ENCODE measurements around the gene SCN2B. TPM values are rescaled to one million over a fixed set of nuclear protein-coding genes. Genes with fewer than 3 reads are reported as not detected.

Gene SCN2B
- total and polyA plus RNA-seq, 2 experiments from 2014 or later = not detected

DNA sequence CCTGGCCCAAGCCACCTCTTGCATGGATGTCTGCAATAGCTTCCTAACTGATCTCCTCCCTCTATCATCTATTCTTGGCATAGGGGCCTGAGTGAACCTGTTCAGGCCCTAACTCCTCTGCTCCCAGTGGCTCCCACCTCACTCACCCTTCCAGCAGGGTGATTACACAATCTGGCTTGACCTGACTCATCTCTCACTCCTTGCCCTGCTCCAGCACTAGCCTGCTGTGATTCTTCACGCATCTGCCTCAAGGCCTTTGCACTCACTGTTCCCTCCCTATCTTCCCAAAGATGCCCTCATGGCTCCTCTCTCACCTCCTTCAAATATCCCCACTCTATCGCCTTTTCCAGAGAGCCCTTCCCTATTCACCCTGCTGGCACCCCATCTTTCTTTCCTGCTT is 34.4 kb downstream of the SCN2B start:
- Histone ChIP-seq H3K36me3 (ENCODE audit: low read depth) (no peaks in the 10 kb centered on the region), H3K9ac (no peak overlapping the region), H3K27me3 (replicated peaks; ENCODE audit: insufficient read depth) (peaks cover 45% of the 10 kb centered on the region), H3K79me2 (ENCODE audit: insufficient read depth) (no peaks in the 10 kb centered on the region), H3K27ac (no peak overlapping the region), H3F3A (ENCODE audit: insufficient read depth) (no peaks in the 10 kb centered on the region; the same call in 1 of the 2 replicates), H3K9me3 (ENCODE audit: low read depth) (no peaks in the 10 kb centered on the region), H2AFZ (no peak overlapping the region), H3K9me2 (ENCODE audit: insufficient read depth) (no peaks in the 10 kb centered on the region), H3K4me1 (ENCODE audit: insufficient read depth) (no peaks in the 10 kb centered on the region), H3K4me3 (no peak overlapping the region), H3K4me2 (ENCODE audit: unreplicated experiment) (no peak overlapping the region), H4K20me1 (ENCODE audit: insufficient read depth) (no peaks in the 10 kb centered on the region)
- WGBS, 2 experiments (ENCODE audit: low coverage in 1 of 2, low lambda C conversion rate in 2 of 2, missing lambda C conversion rate in 2 of 2) = 28 to 36% methylated on average over 2 of the region's 2 CpGs
- peak; percentile 64 for DNase-seq
- TF ChIP-seq EZH2phosphoT487 (IDR thresholded peaks at IDR 0.05; ENCODE audit: insufficient read depth, low read depth) (no peak), EZH2 (IDR thresholded peaks at IDR 0.05; ENCODE audit: insufficient read depth, poor library complexity, severe bottlenecking) (no peak)
- in situ Hi-C loops (cut with MboI) = no loop called here

DNA sequence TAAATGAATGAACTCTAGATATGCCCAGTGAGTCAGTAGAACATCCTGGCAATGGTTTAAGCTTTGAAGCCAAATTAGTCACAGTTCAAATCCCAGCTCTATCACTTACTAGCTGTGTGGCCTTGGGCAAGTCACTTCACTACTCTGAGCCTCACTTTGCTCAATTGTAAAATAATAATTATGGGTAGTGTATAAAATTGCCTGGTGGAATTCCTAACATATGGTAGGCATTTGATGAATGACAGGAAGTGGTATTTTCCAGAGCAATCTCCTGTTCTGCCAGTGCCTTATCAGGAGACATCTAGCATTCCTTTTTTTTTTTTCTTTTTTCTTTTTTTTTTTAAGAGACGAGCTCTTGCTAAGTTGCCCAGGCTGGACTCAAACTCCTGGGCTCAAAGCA is 36.9 kb downstream of the SCN2B start:
- Histone ChIP-seq H3K27ac (no peak overlapping the region), H3K9ac (no peak overlapping the region), H2AFZ (no peak overlapping the region), H3F3A (ENCODE audit: insufficient read depth) (no peaks in the 10 kb centered on the region; the same call in 1 of the 2 replicates), H3K4me2 (ENCODE audit: unreplicated experiment) (no peak overlapping the region), H3K36me3 (ENCODE audit: low read depth) (no peaks in the 10 kb centered on the region), H3K9me2 (ENCODE audit: insufficient read depth) (no peaks in the 10 kb centered on the region), H3K4me1 (ENCODE audit: insufficient read depth) (no peaks in the 10 kb centered on the region), H3K79me2 (ENCODE audit: insufficient read depth) (no peaks in the 10 kb centered on the region), H3K27me3 (replicated peaks; ENCODE audit: insufficient read depth) (peaks cover 35% of the 10 kb centered on the region), H3K9me3 (ENCODE audit: low read depth) (no peaks in the 10 kb centered on the region), H3K4me3 (no peak overlapping the region), H4K20me1 (ENCODE audit: insufficient read depth) (no peaks in the 10 kb centered on the region)
- WGBS, 2 experiments (ENCODE audit: low coverage in 1 of 2, low lambda C conversion rate in 2 of 2, missing lambda C conversion rate in 2 of 2) = 0% methylated on average over 1 of the region's 1 CpG
- TF ChIP-seq EZH2 (IDR thresholded peaks at IDR 0.05; ENCODE audit: insufficient read depth, poor library complexity, severe bottlenecking) = no peak
- no peak for TF ChIP-seq EZH2phosphoT487 (IDR thresholded peaks at IDR 0.05; ENCODE audit: insufficient read depth, low read depth)
- in situ Hi-C loops (cut with MboI) = no loop called here
- peak; percentile 7 for DNase-seq

- Histone ChIP-seq H3K4me2 (ENCODE audit: unreplicated experiment) (no peak overlapping the region), H3K9ac (no peak overlapping the region), H3K36me3 (ENCODE audit: low read depth) (no peaks in the 10 kb centered on the region), H3K27me3 (replicated peaks; ENCODE audit: insufficient read depth) (peaks cover 35% of the 10 kb centered on the region; the same call in 1 of the 2 replicates), H3K9me3 (ENCODE audit: low read depth) (no peaks in the 10 kb centered on the region), H3K9me2 (ENCODE audit: insufficient read depth) (no peaks in the 10 kb centered on the region), H3K27ac (no peak overlapping the region), H3K79me2 (ENCODE audit: insufficient read depth) (no peaks in the 10 kb centered on the region), H4K20me1 (ENCODE audit: insufficient read depth) (no peaks in the 10 kb centered on the region), H3K4me1 (ENCODE audit: insufficient read depth) (no peaks in the 10 kb centered on the region), H3F3A (ENCODE audit: insufficient read depth) (no peaks in the 10 kb centered on the region; the same call in 1 of the 2 replicates), H3K4me3 (no peak overlapping the region), H2AFZ (no peak overlapping the region)
- WGBS, 2 experiments (ENCODE audit: low coverage in 1 of 2, low lambda C conversion rate in 2 of 2, missing lambda C conversion rate in 2 of 2) = 44 to 53% methylated on average over 10 of the region's 10 CpGs
- TF ChIP-seq EZH2phosphoT487 (IDR thresholded peaks at IDR 0.05; ENCODE audit: insufficient read depth, low read depth) = no peak
- TF ChIP-seq EZH2 (IDR thresholded peaks at IDR 0.05; ENCODE audit: insufficient read depth, poor library complexity, severe bottlenecking) = no peak
- in situ Hi-C loops (cut with MboI) = no loop called here
- no peak for DNase-seq
Measured at GRCh38 chr11:118138839-118139420, 37.5 kb downstream of the SCN2B start.

- peaks cover 24% of the 10 kb centered on the region for H3K27me3 ChIP-seq (replicated peaks; ENCODE audit: insufficient read depth)
- no peaks in the 10 kb centered on the region for H3F3A ChIP-seq (ENCODE audit: insufficient read depth)
- no peak overlapping the region for H2AFZ ChIP-seq
- H4K20me1 ChIP-seq (ENCODE audit: insufficient read depth) = no peaks in the 10 kb centered on the region
- H3K4me3 ChIP-seq = no peak overlapping the region
- no peaks in the 10 kb centered on the region for H3K4me1 ChIP-seq (ENCODE audit: insufficient read depth)
- WGBS, 2 experiments (ENCODE audit: low coverage in 1 of 2, low lambda C conversion rate in 2 of 2, missing lambda C conversion rate in 2 of 2) = 3 to 5% methylated on average over 10 of the region's 10 CpGs
- no peak for TF ChIP-seq EZH2 (IDR thresholded peaks at IDR 0.05; ENCODE audit: insufficient read depth, poor library complexity, severe bottlenecking)
- no peak for TF ChIP-seq EZH2phosphoT487 (IDR thresholded peaks at IDR 0.05; ENCODE audit: insufficient read depth, low read depth)
- in situ Hi-C loops (cut with MboI) = no loop called here
- H3K4me2 ChIP-seq (ENCODE audit: unreplicated experiment) = no peak overlapping the region
- no peak for DNase-seq
- H3K9ac ChIP-seq = no peak overlapping the region
- H3K9me3 ChIP-seq (ENCODE audit: low read depth) = no peaks in the 10 kb centered on the region
- H3K79me2 ChIP-seq (ENCODE audit: insufficient read depth) = no peaks in the 10 kb centered on the region
- H3K9me2 ChIP-seq (ENCODE audit: insufficient read depth) = no peaks in the 10 kb centered on the region
- H3K27ac ChIP-seq = no peak overlapping the region
- no peaks in the 10 kb centered on the region for H3K36me3 ChIP-seq (ENCODE audit: low read depth)
Measured at GRCh38 chr11:118136801-118137200, 39.6 kb downstream of the SCN2B start.
